HCT116 (cell line): ENCODE measurements around the gene TLK1. TPM values are rescaled to one million over a fixed set of nuclear protein-coding genes. Genes with fewer than 3 reads are reported as not detected.

ENCODE experiments used
- ATAC-seq: fragments of 200-7000 bp; cut with Tn5 transposase; 2 replicates; pipeline ENCODE4 v1.9.1; 2020; ENCODE audit warnings: mild to moderate bottlenecking, moderate library complexity
- BruUV-seq: library from RNA; stranded (reverse); fragments of 400-500 nt; replicated peaks from 2 replicates; lab custom pipeline; 2021; lab: Mats Ljungman, UMichigan
- CTCF ChIA-PET: fragments of 300-600 bp; sonication (Branson Sonifier 250); formaldehyde crosslinking; loops from one replicate; lab custom pipeline; 2021; ENCODE audit warnings: antibody characterized with exemption; lab: Charles Lee
- POLR2A ChIA-PET: fragments of 300-600, 350-600 bp; sonication (Branson Sonifier 250); formaldehyde crosslinking; loops from one replicate; lab custom pipeline; 2021; ENCODE audit warnings: antibody characterized with exemption; lab: Charles Lee
- RAD21 ChIA-PET, 2 experiments: fragments of 300-600 bp; sonication (Branson Sonifier 250); formaldehyde crosslinking; loops; one replicate each; lab custom pipeline; 2023; ENCODE audit warnings: low total read pairs in 2 of 2; ENCODE audit not compliant: uncharacterized antibody in 2 of 2, unreplicated experiment in 2 of 2, low non-redundant PET in 1 of 2; lab: Charles Lee
- DNase-seq: peaks from one replicate; pipeline ENCODE4 v3.0.0-alpha.2; 2010; ENCODE audit warnings: low read depth, low spot score
- H2AFZ ChIP-seq: fragments of 200-600 bp; shearing (Covaris generic), sonication (generic); 2 replicates; pipeline ENCODE4 v1.6.1; 2017; ENCODE audit warnings: low read depth, mixed run types, mixed read lengths, antibody characterized with exemption, low read length; ENCODE audit not compliant: poor library complexity, severe bottlenecking
- H3K27ac ChIP-seq: 2 replicates; pipeline ENCODE4 v1.5.1; 2012; ENCODE audit warnings: low read depth, low read length
- H3K27me3 ChIP-seq: fragments of 200-600 bp; sonication (generic); 2 replicates; pipeline ENCODE4 v1.6.1; 2016; ENCODE audit warnings: mixed run types, low read length, mixed read lengths; ENCODE audit not compliant: insufficient read depth
- H3K36me3 ChIP-seq, 2 experiments: fragments of 200-500 bp in 1 of 2; fragments of 200-600 bp in 1 of 2; sonication (Bioruptor generic) in 1 of 2; sonication (generic) in 1 of 2; 2 replicates each; pipeline versions ENCODE4 v1.5.1 to v1.6.1; 2014 to 2016; ENCODE audit warnings: low read length in 2 of 2, inconsistent platforms in 1 of 2, mixed read lengths in 1 of 2, mixed run types in 1 of 2; ENCODE audit not compliant: insufficient read depth in 2 of 2, control insufficient read depth in 1 of 2
- H3K4me1 ChIP-seq, 2 experiments: fragments of 200-600 bp in 1 of 2; sonication (generic) in 1 of 2; 2 replicates each; pipeline versions ENCODE4 v1.5.1 to v1.6.1; 2012 to 2017; ENCODE audit warnings: low read length in 2 of 2, inconsistent platforms in 1 of 2, mild to moderate bottlenecking in 1 of 2, mixed read lengths in 1 of 2, mixed run types in 1 of 2, moderate library complexity in 1 of 2; ENCODE audit not compliant: insufficient read depth in 2 of 2, control insufficient read depth in 1 of 2
- H3K4me2 ChIP-seq: fragments of 200-600 bp; sonication (generic); 2 replicates; pipeline ENCODE4 v1.6.1; 2017; ENCODE audit warnings: mixed run types, low read length, mixed read lengths
- H3K4me3 ChIP-seq, 2 experiments: fragments of 200-600 bp in 1 of 2; sonication (generic) in 1 of 2; replicated peaks in 1 of 2; 2 replicates each; pipeline ENCODE4 v1.5.1; 2011 to 2016; ENCODE audit warnings: low read length in 2 of 2, control low read depth in 1 of 2, low read depth in 1 of 2, mild to moderate bottlenecking in 1 of 2, mixed read lengths in 1 of 2, mixed run types in 1 of 2
- H3K79me2 ChIP-seq: fragments of 200-600 bp; sonication (generic); 2 replicates; pipeline ENCODE4 v1.6.1; 2017; ENCODE audit warnings: mild to moderate bottlenecking, mixed run types, low read length, moderate library complexity, mixed read lengths; ENCODE audit not compliant: insufficient read depth
- H3K9ac ChIP-seq: fragments of 200-600 bp; sonication (generic); 2 replicates; pipeline ENCODE4 v1.6.1; 2016; ENCODE audit warnings: low read length, mixed read lengths
- H3K9me2 ChIP-seq: fragments of 200-600 bp; sonication (generic), shearing (Covaris generic); 2 replicates; pipeline ENCODE4 v1.6.1; 2017; ENCODE audit warnings: mixed run types, mild to moderate bottlenecking, moderate library complexity; ENCODE audit not compliant: insufficient read depth
- H3K9me3 ChIP-seq, 2 experiments: fragments of 200-500 bp in 1 of 2; fragments of 200-600 bp in 1 of 2; sonication (Bioruptor generic) in 1 of 2; sonication (generic) in 1 of 2; 2 replicates each; pipeline ENCODE4 v1.6.1; 2014 to 2017; ENCODE audit warnings: low read length in 2 of 2, mixed read lengths in 2 of 2, inconsistent platforms in 1 of 2, low read depth in 1 of 2, mild to moderate bottlenecking in 1 of 2, mixed run types in 1 of 2, moderate library complexity in 1 of 2; ENCODE audit not compliant: control insufficient read depth in 1 of 2, insufficient read depth in 1 of 2
- H4K20me1 ChIP-seq: fragments of 200-600 bp; sonication (generic), shearing (Covaris generic); 2 replicates; pipeline ENCODE4 v1.6.1; 2017; ENCODE audit warnings: mixed run types, mild to moderate bottlenecking, moderate library complexity; ENCODE audit not compliant: insufficient read depth
- CBX3 ChIP-seq: IDR thresholded peaks from 2 replicates; pipeline ENCODE4 v1.6.1; 2012; ENCODE audit warnings: low read depth
- EZH2phosphoT487 ChIP-seq: fragments of 200-600 bp; IDR thresholded peaks from 2 replicates; pipeline ENCODE4 v1.6.1; 2018; ENCODE audit warnings: antibody characterized with exemption, borderline replicate concordance
- FOSL1 ChIP-seq: IDR thresholded peaks from 2 replicates; pipeline ENCODE4 v1.6.1; 2012; ENCODE audit warnings: low read depth
- POLR2A ChIP-seq: IDR thresholded peaks from 2 replicates; pipeline ENCODE4 v1.7.0; 2011; ENCODE audit warnings: borderline replicate concordance; ENCODE audit not compliant: insufficient read depth, insufficient read length; ENCODE audit errors: extremely low read depth
- POLR2AphosphoS5 ChIP-seq: IDR thresholded peaks from 2 replicates; pipeline ENCODE4 v1.6.1; 2011; ENCODE audit warnings: mild to moderate bottlenecking, low read depth, low read length, moderate library complexity
- SRF ChIP-seq: IDR thresholded peaks from 2 replicates; pipeline ENCODE4 v1.6.1; 2012; ENCODE audit warnings: low read depth
- intact Hi-C: fragments of 100-400 bp; cut with micrococcal nuclease; formaldehyde crosslinking; loops from 2 replicates; pipeline ENCODE4 v1.10.0; 2022
- total RNA-seq: library from RNA; stranded (reverse); gene quantifications from one replicate; pipeline ENCODE4 v1.2.1, GENCODE V29; 2021; ENCODE audit not compliant: unreplicated experiment

The TLK1 gene
- total RNA-seq, 1 experiment from 2014 or later, result 57.7 TPM

GRCh38 chr2:171191021-171191420 lies 30.3 kb upstream of the TLK1 start:
- H3K4me1 ChIP-seq, result no peaks in the 10 kb centered on the region
- no peak overlapping the region for H3K4me3 ChIP-seq
- no peaks in the 10 kb centered on the region for H4K20me1 ChIP-seq
- H3K36me3 ChIP-seq, result no peaks in the 10 kb centered on the region
- intact Hi-C loops, result no loop called here
- TF ChIP-seq EZH2phosphoT487, result no peak
- TF ChIP-seq POLR2A, result no peak
- TF ChIP-seq FOSL1, result no peak
- TF ChIP-seq POLR2AphosphoS5, result no peak
- no peak for TF ChIP-seq CBX3
- no peak for TF ChIP-seq SRF
- BruUV-seq, result no TSS peak
- ATAC-seq (no peak), DNase-seq (no peak)
- no peaks in the 10 kb centered on the region for H3K9me2 ChIP-seq
- no peaks in the 10 kb centered on the region for H3K79me2 ChIP-seq
- no peak overlapping the region for H3K9ac ChIP-seq
- H3K9me3 ChIP-seq, result no peaks in the 10 kb centered on the region
- no peak overlapping the region for H3K4me2 ChIP-seq
- ChIA-PET POLR2A (no interaction called here), CTCF (no interaction called here), RAD21 (no interaction called here)
- no peak overlapping the region for H2AFZ ChIP-seq
- no peaks in the 10 kb centered on the region for H3K27me3 ChIP-seq
- H3K27ac ChIP-seq, result no peak overlapping the region

DNA sequence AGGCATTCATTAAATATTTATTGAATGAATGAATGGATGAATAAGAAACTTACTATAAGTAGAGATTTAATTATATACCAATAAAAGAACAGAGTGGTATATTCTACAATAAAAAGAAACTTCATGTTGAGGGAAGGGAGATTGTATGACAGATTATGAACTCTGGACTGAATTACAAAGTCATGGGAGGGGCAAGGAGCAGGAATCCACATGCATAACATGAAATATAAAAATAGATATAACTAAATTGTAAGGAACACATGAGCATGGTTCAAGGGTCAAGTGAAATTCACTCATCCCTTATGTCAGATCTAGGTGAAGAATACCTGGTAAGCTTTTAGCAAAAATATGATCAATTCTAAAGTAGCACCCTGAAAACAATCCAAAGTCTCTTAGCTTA lies 27.1 kb upstream of the TLK1 start:
- H3K4me3 ChIP-seq, result no peak overlapping the region
- no peak overlapping the region for H3K9ac ChIP-seq
- H3K79me2 ChIP-seq, result no peaks in the 10 kb centered on the region
- no peak for DNase-seq
- no peak for TF ChIP-seq EZH2phosphoT487
- H4K20me1 ChIP-seq, result no peaks in the 10 kb centered on the region
- no peaks in the 10 kb centered on the region for H3K9me2 ChIP-seq
- no peak for ATAC-seq
- no peaks in the 10 kb centered on the region for H3K9me3 ChIP-seq
- H2AFZ ChIP-seq, result no peak overlapping the region
- ChIA-PET POLR2A (no interaction called here), CTCF (no interaction called here), RAD21 (no interaction called here)
- no peak overlapping the region for H3K27ac ChIP-seq
- no peaks in the 10 kb centered on the region for H3K36me3 ChIP-seq
- BruUV-seq, result no TSS peak
- no peaks in the 10 kb centered on the region for H3K27me3 ChIP-seq
- intact Hi-C loops, result no loop called here
- H3K4me1 ChIP-seq, result no peaks in the 10 kb centered on the region
- no peak overlapping the region for H3K4me2 ChIP-seq
